Loucy (cell line): Measurements from ENCODE around the gene DOCK10.

ENCODE experiments used
- H2AFZ ChIP-seq: fragments of 200-600 bp; sonication (generic); 2 replicates; pipeline ENCODE4 v1.6.0; 2016; ENCODE audit warnings: antibody characterized with exemption, mild to moderate bottlenecking, low read length, moderate library complexity
- H3F3A ChIP-seq: fragments of 200-600 bp; 2 replicates; pipeline ENCODE4 v1.6.0; 2016; ENCODE audit warnings: antibody characterized with exemption, low read depth, mild to moderate bottlenecking
- H3K27me3 ChIP-seq: fragments of 200-600 bp; sonication (generic); 2 replicates; pipeline ENCODE4 v1.6.1; 2014; ENCODE audit warnings: low read length, mild to moderate bottlenecking; ENCODE audit not compliant: insufficient read depth, poor library complexity, severe bottlenecking
- H3K36me3 ChIP-seq: fragments of 200-600 bp; sonication (generic); 2 replicates; pipeline ENCODE4 v1.6.1; 2016; ENCODE audit warnings: low read length; ENCODE audit not compliant: insufficient read depth
- H3K4me1 ChIP-seq: fragments of 200-600 bp; sonication (generic); 2 replicates; pipeline ENCODE4 v1.5.1; 2014; ENCODE audit warnings: low read length, mild to moderate bottlenecking; ENCODE audit not compliant: insufficient read depth, poor library complexity, severe bottlenecking
- H3K4me2 ChIP-seq: fragments of 200-600 bp; sonication (generic); 2 replicates; pipeline ENCODE4 v1.6.0; 2014; ENCODE audit warnings: antibody characterized with exemption, low read length, low read depth, mild to moderate bottlenecking; ENCODE audit not compliant: poor library complexity, severe bottlenecking
- H3K4me3 ChIP-seq: fragments of 200-600 bp; sonication (generic); 2 replicates; pipeline ENCODE4 v1.5.1; 2014; ENCODE audit warnings: low read length, mild to moderate bottlenecking, mixed read lengths; ENCODE audit not compliant: poor library complexity, severe bottlenecking
- H3K79me2 ChIP-seq: fragments of 200-600 bp; sonication (generic); 2 replicates; pipeline ENCODE4 v1.6.1; 2014; ENCODE audit warnings: low read length; ENCODE audit not compliant: insufficient read depth
- H3K9ac ChIP-seq: fragments of 200-600 bp; sonication (generic); 2 replicates; pipeline ENCODE4 v1.6.0; 2014; ENCODE audit warnings: mild to moderate bottlenecking, low read depth, low read length, moderate library complexity; ENCODE audit not compliant: poor library complexity, severe bottlenecking
- H3K9me2 ChIP-seq: fragments of 200-600 bp; sonication (generic); replicated peaks from 2 replicates; pipeline ENCODE4 v1.6.1; 2016; ENCODE audit warnings: low read depth, low read length, mixed read lengths
- H3K9me3 ChIP-seq: fragments of 200-600 bp; sonication (generic); 2 replicates; pipeline ENCODE4 v1.6.1; 2014; ENCODE audit warnings: mild to moderate bottlenecking, antibody characterized with exemption, low read length, low read depth; ENCODE audit not compliant: insufficient read depth
- H4K20me1 ChIP-seq: fragments of 200-600 bp; sonication (generic); 2 replicates; pipeline ENCODE4 v1.6.0; 2014; ENCODE audit warnings: antibody characterized with exemption, low read length, mild to moderate bottlenecking; ENCODE audit not compliant: insufficient read depth, poor library complexity, severe bottlenecking
- CTCF ChIP-seq: fragments of 200-600 bp; sonication (generic); conservative IDR thresholded peaks from 2 replicates; pipeline ENCODE4 v1.5.1; 2014; ENCODE audit warnings: mild to moderate bottlenecking, antibody characterized with exemption, low read length
- EZH2phosphoT487 ChIP-seq: fragments of 200-600 bp; IDR thresholded peaks from 2 replicates; pipeline ENCODE4 v1.6.1; 2018; ENCODE audit warnings: antibody characterized with exemption, mild to moderate bottlenecking, moderate library complexity, borderline replicate concordance

Gene DOCK10

GRCh38 chr2:224772494-224772893 is 269.8 kb downstream of the DOCK10 start:
- H3K4me1 ChIP-seq, result no peaks in the 10 kb centered on the region

DNA sequence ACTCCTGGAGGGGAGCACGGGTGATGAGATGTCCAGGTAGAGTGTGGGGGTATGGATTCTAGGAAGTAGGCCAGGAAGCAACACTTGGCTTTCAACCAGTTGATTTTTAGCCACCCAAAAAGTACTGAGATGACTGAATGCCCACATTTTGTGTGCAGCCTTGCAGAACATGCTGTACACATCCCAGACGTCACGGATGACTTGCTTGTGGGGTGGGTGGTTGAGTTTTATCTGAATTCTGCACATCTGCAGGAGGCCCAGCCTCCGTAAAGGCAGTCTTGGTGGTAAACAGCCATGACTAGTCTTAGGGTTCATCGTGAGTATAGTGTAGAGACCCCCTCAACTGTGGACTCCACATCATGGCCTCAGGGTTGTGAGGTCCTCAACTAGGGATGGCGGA is 272.8 kb downstream of the DOCK10 start:
- no peaks in the 10 kb centered on the region for H4K20me1 ChIP-seq
- no peaks in the 10 kb centered on the region for H3K9me2 ChIP-seq
- H2AFZ ChIP-seq, result no peak overlapping the region
- TF ChIP-seq CTCF (no peak), EZH2phosphoT487 (no peak)
- H3F3A ChIP-seq, result no peaks in the 10 kb centered on the region
- H3K4me2 ChIP-seq, result no peak overlapping the region
- no peaks in the 10 kb centered on the region for H3K27me3 ChIP-seq
- no peaks in the 10 kb centered on the region for H3K9me3 ChIP-seq
- H3K9ac ChIP-seq, result no peak overlapping the region
- no peak overlapping the region for H3K4me3 ChIP-seq
- H3K79me2 ChIP-seq, result no peaks in the 10 kb centered on the region
- H3K4me1 ChIP-seq, result no peaks in the 10 kb centered on the region
- peaks cover 52% of the 10 kb centered on the region; the same call in 1 of the 2 replicates for H3K36me3 ChIP-seq

More at GRCh38 chr2:224772494-224772893, 269.8 kb downstream of the DOCK10 start:
- TF ChIP-seq CTCF (no peak), EZH2phosphoT487 (no peak)
- no peaks in the 10 kb centered on the region for H3K9me3 ChIP-seq
- H3K4me3 ChIP-seq, result no peak overlapping the region
- H2AFZ ChIP-seq, result no peak overlapping the region
- no peaks in the 10 kb centered on the region for H3K27me3 ChIP-seq
- peaks cover 59% of the 10 kb centered on the region; the same call in 1 of the 2 replicates for H3K36me3 ChIP-seq
- H3K4me2 ChIP-seq, result no peak overlapping the region
- H3K9me2 ChIP-seq, result no peaks in the 10 kb centered on the region
- no peaks in the 10 kb centered on the region for H3F3A ChIP-seq
- no peaks in the 10 kb centered on the region for H4K20me1 ChIP-seq
- H3K9ac ChIP-seq, result no peak overlapping the region
- H3K79me2 ChIP-seq, result no peaks in the 10 kb centered on the region

DNA sequence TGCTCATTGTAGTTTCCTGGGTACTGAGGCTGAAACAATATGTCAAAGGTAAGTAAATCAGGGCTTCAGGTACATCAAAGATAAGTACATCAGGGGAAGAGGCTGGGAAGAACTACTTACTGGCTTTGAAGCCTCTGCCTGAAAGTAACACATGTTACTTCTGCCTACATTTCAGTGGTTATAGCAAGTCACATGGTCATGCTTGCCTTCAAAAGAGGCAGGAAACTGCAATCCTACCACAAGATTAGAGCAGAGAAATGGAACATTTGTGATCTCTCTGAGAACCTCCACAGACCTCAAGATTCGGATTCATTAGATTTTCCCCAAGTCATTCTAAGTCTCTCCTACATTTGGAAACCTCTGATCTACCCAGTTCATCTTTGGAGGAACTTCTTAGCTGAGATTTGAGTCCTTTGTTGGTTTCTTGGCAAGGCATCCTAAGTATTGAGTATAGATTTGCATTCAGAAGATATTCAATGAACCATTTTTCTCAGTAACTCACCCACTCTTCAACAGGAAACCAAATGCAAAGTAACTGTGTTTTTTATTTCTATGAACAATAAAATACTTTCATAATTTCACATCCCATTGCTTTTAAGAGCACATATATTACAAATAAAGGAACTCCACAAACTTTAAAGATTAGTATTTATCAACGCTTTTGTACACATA is 277.6 kb downstream of the DOCK10 start:
- no peaks in the 10 kb centered on the region for H4K20me1 ChIP-seq
- no peak overlapping the region for H3K9ac ChIP-seq
- H3K4me3 ChIP-seq, result no peak overlapping the region
- no peaks in the 10 kb centered on the region for H3K9me2 ChIP-seq
- H3K27me3 ChIP-seq, result no peaks in the 10 kb centered on the region
- no peak overlapping the region for H3K4me2 ChIP-seq
- TF ChIP-seq EZH2phosphoT487 (no peak), CTCF (no peak)
- H2AFZ ChIP-seq, result no peak overlapping the region
- H3K4me1 ChIP-seq, result no peaks in the 10 kb centered on the region
- H3F3A ChIP-seq, result no peaks in the 10 kb centered on the region
- H3K79me2 ChIP-seq, result no peaks in the 10 kb centered on the region
- H3K9me3 ChIP-seq, result no peaks in the 10 kb centered on the region
- peaks cover 23% of the 10 kb centered on the region; the same call in 1 of the 2 replicates for H3K36me3 ChIP-seq
